Measurements from ENCODE around the gene DRC7. TPM values are rescaled to one million over a fixed set of nuclear protein-coding genes. Genes with fewer than 3 reads are reported as not detected.

Gene DRC7
- total RNA-seq, 1 experiment from 2014 or later: not detected

DNA sequence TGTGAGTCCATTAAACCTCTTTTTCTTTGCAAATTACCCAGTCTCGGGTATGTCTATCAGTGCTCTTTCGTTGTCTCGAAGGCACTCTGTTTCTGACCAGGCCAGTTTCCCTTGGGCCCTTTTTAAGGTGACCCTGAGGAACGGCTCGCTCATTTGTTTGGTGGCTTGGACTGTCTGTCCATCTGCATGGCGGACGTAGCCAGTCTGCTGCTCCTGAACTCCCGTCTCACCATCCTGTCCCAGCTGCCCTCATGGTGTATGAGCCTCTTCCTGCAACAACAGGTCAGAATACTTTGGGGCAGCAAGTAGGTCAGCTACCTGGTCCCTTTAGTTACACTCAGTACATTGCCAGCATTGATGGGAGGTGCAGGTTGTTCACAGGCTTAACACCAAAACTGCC lies 19.0 kb downstream of the DRC7 start:
- H3K4me3 ChIP-seq (ENCODE audit: low read length): no peak overlapping the region
- H3K27ac ChIP-seq (ENCODE audit: low read length): no peak overlapping the region
- ChIA-PET CTCF (no interaction called here), POLR2A (ENCODE audit: unreplicated experiment) (no interaction called here)
- no peaks in the 10 kb centered on the region for H3K4me1 ChIP-seq (ENCODE audit: insufficient read depth, low read length)
- DNase-seq: no peak
- no peak overlapping the region for H3K9ac ChIP-seq (ENCODE audit: low read length)
- H3K36me3 ChIP-seq (ENCODE audit: low read depth, low read length): no peaks in the 10 kb centered on the region
- intact Hi-C loops (cut with micrococcal nuclease): no loop called here
- H3F3A ChIP-seq (ENCODE audit: low read length, unreplicated experiment): no peaks in the 10 kb centered on the region
- H3K9me2 ChIP-seq (replicated peaks; ENCODE audit: low read length): no peaks in the 10 kb centered on the region
- H4K20me1 ChIP-seq (ENCODE audit: low read length): no peaks in the 10 kb centered on the region
- H3K4me2 ChIP-seq (ENCODE audit: low read length): no peak overlapping the region
- peaks cover 23% of the 10 kb centered on the region; the same call in 1 of the 2 replicates for H3K27me3 ChIP-seq (ENCODE audit: low read length)
- TF ChIP-seq, protein P1, sequence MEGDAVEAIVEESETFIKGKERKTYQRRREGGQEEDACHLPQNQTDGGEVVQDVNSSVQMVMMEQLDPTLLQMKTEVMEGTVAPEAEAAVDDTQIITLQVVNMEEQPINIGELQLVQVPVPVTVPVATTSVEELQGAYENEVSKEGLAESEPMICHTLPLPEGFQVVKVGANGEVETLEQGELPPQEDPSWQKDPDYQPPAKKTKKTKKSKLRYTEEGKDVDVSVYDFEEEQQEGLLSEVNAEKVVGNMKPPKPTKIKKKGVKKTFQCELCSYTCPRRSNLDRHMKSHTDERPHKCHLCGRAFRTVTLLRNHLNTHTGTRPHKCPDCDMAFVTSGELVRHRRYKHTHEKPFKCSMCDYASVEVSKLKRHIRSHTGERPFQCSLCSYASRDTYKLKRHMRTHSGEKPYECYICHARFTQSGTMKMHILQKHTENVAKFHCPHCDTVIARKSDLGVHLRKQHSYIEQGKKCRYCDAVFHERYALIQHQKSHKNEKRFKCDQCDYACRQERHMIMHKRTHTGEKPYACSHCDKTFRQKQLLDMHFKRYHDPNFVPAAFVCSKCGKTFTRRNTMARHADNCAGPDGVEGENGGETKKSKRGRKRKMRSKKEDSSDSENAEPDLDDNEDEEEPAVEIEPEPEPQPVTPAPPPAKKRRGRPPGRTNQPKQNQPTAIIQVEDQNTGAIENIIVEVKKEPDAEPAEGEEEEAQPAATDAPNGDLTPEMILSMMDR (conservative IDR thresholded peaks at IDR 0.05; ENCODE audit: low read depth, low read length): no peak
- TF ChIP-seq EZH2 (IDR thresholded peaks at IDR 0.05; ENCODE audit: low read length, unreplicated experiment) (no peak), EZH2phosphoT487 (IDR thresholded peaks at IDR 0.05; ENCODE audit: borderline replicate concordance, low read length) (no peak)
- H2AFZ ChIP-seq (ENCODE audit: low read length): no peak overlapping the region
- BruUV-seq (replicated peaks): no TSS peak
- ATAC-seq: no peak
- no peaks in the 10 kb centered on the region for H3K9me3 ChIP-seq (ENCODE audit: low read length)
- H3K79me2 ChIP-seq (ENCODE audit: low read length): no peaks in the 10 kb centered on the region

DNA sequence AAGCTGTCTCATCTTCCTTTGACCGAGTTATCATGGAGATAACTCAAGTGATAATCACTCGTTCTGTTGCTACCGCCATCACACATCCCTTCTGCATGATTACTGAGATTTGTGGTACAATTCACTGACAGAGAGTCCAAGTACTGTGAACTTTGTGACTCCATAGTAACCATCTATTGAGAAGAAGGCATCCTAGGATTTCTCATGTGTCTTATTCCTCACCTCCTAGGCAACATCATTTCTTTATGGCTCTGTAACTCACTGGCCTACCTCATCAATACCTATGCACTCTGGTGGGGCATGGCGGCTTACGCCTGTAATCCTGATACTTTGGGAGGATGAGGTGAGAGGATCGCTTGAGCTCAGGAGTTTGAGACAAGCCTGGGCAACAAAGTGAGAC lies 19.4 kb downstream of the DRC7 start:
- intact Hi-C loops (cut with micrococcal nuclease): no loop called here
- H3K27ac ChIP-seq (ENCODE audit: low read length): no peak overlapping the region
- no peaks in the 10 kb centered on the region for H4K20me1 ChIP-seq (ENCODE audit: low read length)
- no peak for TF ChIP-seq EZH2 (IDR thresholded peaks at IDR 0.05; ENCODE audit: low read length, unreplicated experiment)
- no peak for TF ChIP-seq EZH2phosphoT487 (IDR thresholded peaks at IDR 0.05; ENCODE audit: borderline replicate concordance, low read length)
- TF ChIP-seq, protein P1 (conservative IDR thresholded peaks at IDR 0.05; ENCODE audit: low read depth, low read length): no peak
- no peaks in the 10 kb centered on the region for H3K9me2 ChIP-seq (replicated peaks; ENCODE audit: low read length)
- H3K79me2 ChIP-seq (ENCODE audit: low read length): no peaks in the 10 kb centered on the region
- H3K9ac ChIP-seq (ENCODE audit: low read length): no peak overlapping the region
- CTCF ChIA-PET: no interaction called here
- H2AFZ ChIP-seq (ENCODE audit: low read length): no peak overlapping the region
- peaks cover 23% of the 10 kb centered on the region; the same call in 1 of the 2 replicates for H3K27me3 ChIP-seq (ENCODE audit: low read length)
- ATAC-seq (no peak), DNase-seq (no peak)
- no peak overlapping the region for H3K4me3 ChIP-seq (ENCODE audit: low read length)
- no peaks in the 10 kb centered on the region for H3K4me1 ChIP-seq (ENCODE audit: insufficient read depth, low read length)
- no TSS peak for BruUV-seq (replicated peaks)
- no peaks in the 10 kb centered on the region for H3K9me3 ChIP-seq (ENCODE audit: low read length)
- H3K36me3 ChIP-seq (ENCODE audit: low read depth, low read length): no peaks in the 10 kb centered on the region
- POLR2A ChIA-PET (ENCODE audit: unreplicated experiment): no interaction called here
- no peak overlapping the region for H3K4me2 ChIP-seq (ENCODE audit: low read length)
- H3F3A ChIP-seq (ENCODE audit: low read length, unreplicated experiment): no peaks in the 10 kb centered on the region

GRCh38 chr16:57720142-57720575 lies 25.6 kb downstream of the DRC7 start:
- Histone ChIP-seq H3K9me2 (replicated peaks; ENCODE audit: low read length) (no peaks in the 10 kb centered on the region), H3K27ac (ENCODE audit: low read length) (no peak overlapping the region), H3K27me3 (ENCODE audit: low read length) (no peaks in the 10 kb centered on the region), H4K20me1 (ENCODE audit: low read length) (no peaks in the 10 kb centered on the region), H3K9me3 (ENCODE audit: low read length) (no peaks in the 10 kb centered on the region), H3K4me2 (ENCODE audit: low read length) (no peak overlapping the region), H2AFZ (ENCODE audit: low read length) (no peak overlapping the region), H3K4me3 (ENCODE audit: low read length) (no peak overlapping the region), H3K79me2 (ENCODE audit: low read length) (no peaks in the 10 kb centered on the region), H3F3A (ENCODE audit: low read length, unreplicated experiment) (no peaks in the 10 kb centered on the region), H3K36me3 (ENCODE audit: low read depth, low read length) (no peaks in the 10 kb centered on the region; the same call in 1 of the 2 replicates), H3K4me1 (ENCODE audit: insufficient read depth, low read length) (no peaks in the 10 kb centered on the region), H3K9ac (ENCODE audit: low read length) (no peak overlapping the region)
- TF ChIP-seq, protein P1 (conservative IDR thresholded peaks at IDR 0.05; ENCODE audit: low read depth, low read length): peak; percentile 75
- TF ChIP-seq EZH2phosphoT487 (IDR thresholded peaks at IDR 0.05; ENCODE audit: borderline replicate concordance, low read length): no peak
- ATAC-seq: peak; percentile 93
- BruUV-seq (replicated peaks): no TSS peak
- intact Hi-C loops (cut with micrococcal nuclease): loop anchor here (1.0 to 5.0 kb wide), 2 partner anchors 128 to 144 kb away; no protein-coding TSS in a partner anchor
- peak; percentile 54 for DNase-seq
- ChIA-PET POLR2A (ENCODE audit: unreplicated experiment) (no interaction called here), CTCF (no interaction called here)

All from PC-3 (cell line).